HL-60 (cell line): ENCODE results near the gene TAAR8.
"Not testable (repeated sequence)": the region's sequence is repeated elsewhere in the genome, so short reads cannot be mapped to it uniquely, and the experiment has no call there.

Experiments used
- DNase-seq, 2 experiments: peaks; one replicate each; pipeline ENCODE4 v3.0.0-alpha.2; 2010 to 2020; ENCODE audit warnings: low read depth in 1 of 2, low spot score in 1 of 2
- H3K27ac ChIP-seq: fragments of 250-450 bp; sonication (Bioruptor Pico); replicated peaks from 2 replicates; pipeline ENCODE4 v1.5.1; 2020; ENCODE audit warnings: mild to moderate bottlenecking, moderate library complexity
- H3K27me3 ChIP-seq: fragments of 250-450 bp; sonication (Bioruptor Pico); 2 replicates; pipeline ENCODE4 v1.5.1; 2021; ENCODE audit warnings: mild to moderate bottlenecking, moderate library complexity; ENCODE audit not compliant: insufficient read depth, poor library complexity, severe bottlenecking
- H3K4me3 ChIP-seq: replicated peaks from 2 replicates; pipeline ENCODE4 v1.5.1; 2011; ENCODE audit warnings: mild to moderate bottlenecking, control low read depth, low read length; ENCODE audit not compliant: insufficient read depth
- GABPA ChIP-seq: IDR thresholded peaks from 2 replicates; pipeline ENCODE4 v1.6.1; 2012; ENCODE audit warnings: low read depth
- POLR2AphosphoS5 ChIP-seq: IDR thresholded peaks from 2 replicates; pipeline ENCODE4 v1.6.1; 2012; ENCODE audit warnings: low read depth
- SPI1 ChIP-seq: IDR thresholded peaks from 2 replicates; pipeline ENCODE4 v1.6.1; 2012; ENCODE audit warnings: low read depth, mild to moderate bottlenecking, borderline replicate concordance
- TF ChIP-seq, protein P1 (sequence below): IDR thresholded peaks from one replicate; pipeline ENCODE4 v1.5.1; 2011; ENCODE audit warnings: low read length, control low read depth, inconsistent platforms; ENCODE audit not compliant: insufficient read depth
- TF ChIP-seq, protein P2 (sequence below): IDR thresholded peaks from 2 replicates; pipeline ENCODE4 v1.6.1; 2012; ENCODE audit warnings: low read depth; ENCODE audit not compliant: insufficient replicate concordance

The TAAR8 gene

DNA sequence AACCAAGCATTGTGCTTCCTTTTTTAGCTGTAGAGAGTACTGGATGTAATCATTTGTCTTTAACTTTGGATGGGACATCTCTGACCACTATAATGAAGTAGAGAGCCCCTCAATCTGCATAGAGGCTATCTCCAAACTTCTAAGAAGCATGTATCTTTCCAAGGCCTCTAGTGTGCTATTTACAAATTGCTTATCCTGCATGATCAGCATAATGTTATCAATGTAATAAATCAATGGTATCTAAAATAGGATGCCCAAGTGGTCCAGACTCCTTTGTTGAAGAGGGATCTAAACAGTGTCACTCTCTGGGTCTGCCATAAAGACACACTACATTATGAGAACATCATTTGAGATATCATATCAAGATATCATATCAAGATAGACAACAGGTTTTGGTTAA lies 7.6 kb upstream of the TAAR8 start:
- H3K27ac ChIP-seq = no peak overlapping the region
- TF ChIP-seq, protein P1, sequence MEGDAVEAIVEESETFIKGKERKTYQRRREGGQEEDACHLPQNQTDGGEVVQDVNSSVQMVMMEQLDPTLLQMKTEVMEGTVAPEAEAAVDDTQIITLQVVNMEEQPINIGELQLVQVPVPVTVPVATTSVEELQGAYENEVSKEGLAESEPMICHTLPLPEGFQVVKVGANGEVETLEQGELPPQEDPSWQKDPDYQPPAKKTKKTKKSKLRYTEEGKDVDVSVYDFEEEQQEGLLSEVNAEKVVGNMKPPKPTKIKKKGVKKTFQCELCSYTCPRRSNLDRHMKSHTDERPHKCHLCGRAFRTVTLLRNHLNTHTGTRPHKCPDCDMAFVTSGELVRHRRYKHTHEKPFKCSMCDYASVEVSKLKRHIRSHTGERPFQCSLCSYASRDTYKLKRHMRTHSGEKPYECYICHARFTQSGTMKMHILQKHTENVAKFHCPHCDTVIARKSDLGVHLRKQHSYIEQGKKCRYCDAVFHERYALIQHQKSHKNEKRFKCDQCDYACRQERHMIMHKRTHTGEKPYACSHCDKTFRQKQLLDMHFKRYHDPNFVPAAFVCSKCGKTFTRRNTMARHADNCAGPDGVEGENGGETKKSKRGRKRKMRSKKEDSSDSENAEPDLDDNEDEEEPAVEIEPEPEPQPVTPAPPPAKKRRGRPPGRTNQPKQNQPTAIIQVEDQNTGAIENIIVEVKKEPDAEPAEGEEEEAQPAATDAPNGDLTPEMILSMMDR = no peak
- no peak for TF ChIP-seq GABPA
- no peak for TF ChIP-seq SPI1
- TF ChIP-seq POLR2AphosphoS5 = no peak
- TF ChIP-seq, protein P2, sequence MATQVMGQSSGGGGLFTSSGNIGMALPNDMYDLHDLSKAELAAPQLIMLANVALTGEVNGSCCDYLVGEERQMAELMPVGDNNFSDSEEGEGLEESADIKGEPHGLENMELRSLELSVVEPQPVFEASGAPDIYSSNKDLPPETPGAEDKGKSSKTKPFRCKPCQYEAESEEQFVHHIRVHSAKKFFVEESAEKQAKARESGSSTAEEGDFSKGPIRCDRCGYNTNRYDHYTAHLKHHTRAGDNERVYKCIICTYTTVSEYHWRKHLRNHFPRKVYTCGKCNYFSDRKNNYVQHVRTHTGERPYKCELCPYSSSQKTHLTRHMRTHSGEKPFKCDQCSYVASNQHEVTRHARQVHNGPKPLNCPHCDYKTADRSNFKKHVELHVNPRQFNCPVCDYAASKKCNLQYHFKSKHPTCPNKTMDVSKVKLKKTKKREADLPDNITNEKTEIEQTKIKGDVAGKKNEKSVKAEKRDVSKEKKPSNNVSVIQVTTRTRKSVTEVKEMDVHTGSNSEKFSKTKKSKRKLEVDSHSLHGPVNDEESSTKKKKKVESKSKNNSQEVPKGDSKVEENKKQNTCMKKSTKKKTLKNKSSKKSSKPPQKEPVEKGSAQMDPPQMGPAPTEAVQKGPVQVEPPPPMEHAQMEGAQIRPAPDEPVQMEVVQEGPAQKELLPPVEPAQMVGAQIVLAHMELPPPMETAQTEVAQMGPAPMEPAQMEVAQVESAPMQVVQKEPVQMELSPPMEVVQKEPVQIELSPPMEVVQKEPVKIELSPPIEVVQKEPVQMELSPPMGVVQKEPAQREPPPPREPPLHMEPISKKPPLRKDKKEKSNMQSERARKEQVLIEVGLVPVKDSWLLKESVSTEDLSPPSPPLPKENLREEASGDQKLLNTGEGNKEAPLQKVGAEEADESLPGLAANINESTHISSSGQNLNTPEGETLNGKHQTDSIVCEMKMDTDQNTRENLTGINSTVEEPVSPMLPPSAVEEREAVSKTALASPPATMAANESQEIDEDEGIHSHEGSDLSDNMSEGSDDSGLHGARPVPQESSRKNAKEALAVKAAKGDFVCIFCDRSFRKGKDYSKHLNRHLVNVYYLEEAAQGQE = no peak
- DNase-seq = no peak
- no peak overlapping the region for H3K4me3 ChIP-seq
- H3K27me3 ChIP-seq = no peaks in the 10 kb centered on the region

DNA sequence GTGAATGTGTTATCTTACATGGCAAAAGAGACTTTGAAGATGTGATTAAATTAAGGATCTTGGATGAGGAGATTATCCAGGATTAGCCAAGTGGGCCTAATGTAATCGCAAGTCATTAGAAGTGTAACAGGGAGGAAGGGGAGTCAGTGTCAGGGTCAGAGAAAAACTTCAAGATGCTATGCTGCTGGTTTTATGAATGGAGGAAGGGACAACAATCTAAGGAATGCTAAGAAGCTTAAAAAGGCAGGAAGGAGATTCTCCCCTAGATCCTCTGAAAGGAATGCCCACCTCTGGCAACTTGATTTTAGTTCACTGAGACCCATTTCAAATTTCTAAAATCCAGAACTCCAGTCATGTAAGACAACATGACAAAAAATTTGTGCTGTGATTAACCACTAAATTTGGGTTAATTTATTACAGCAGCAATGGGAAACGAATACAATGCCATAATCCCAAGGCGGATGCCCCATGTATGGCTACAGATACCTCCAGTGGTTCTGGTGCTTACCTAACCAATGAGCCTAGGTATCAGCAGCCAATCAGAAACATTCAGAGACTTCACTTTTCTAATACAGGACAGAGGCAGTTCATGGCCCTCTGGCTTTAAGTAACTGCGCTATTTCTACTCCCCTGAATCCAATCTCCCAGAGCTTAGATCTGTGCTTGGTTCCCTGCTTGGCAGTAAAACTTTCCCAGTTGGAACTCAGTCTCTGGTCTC lies 3.6 kb upstream of the TAAR8 start:
- DNase-seq = no peak
- no peak overlapping the region for H3K27ac ChIP-seq
- H3K27me3 ChIP-seq = no peaks in the 10 kb centered on the region
- no peak for TF ChIP-seq SPI1
- TF ChIP-seq, protein P1 = no peak
- TF ChIP-seq, protein P2 = no peak
- no peak for TF ChIP-seq POLR2AphosphoS5
- no peak for TF ChIP-seq GABPA
- H3K4me3 ChIP-seq = no peak overlapping the region

DNA sequence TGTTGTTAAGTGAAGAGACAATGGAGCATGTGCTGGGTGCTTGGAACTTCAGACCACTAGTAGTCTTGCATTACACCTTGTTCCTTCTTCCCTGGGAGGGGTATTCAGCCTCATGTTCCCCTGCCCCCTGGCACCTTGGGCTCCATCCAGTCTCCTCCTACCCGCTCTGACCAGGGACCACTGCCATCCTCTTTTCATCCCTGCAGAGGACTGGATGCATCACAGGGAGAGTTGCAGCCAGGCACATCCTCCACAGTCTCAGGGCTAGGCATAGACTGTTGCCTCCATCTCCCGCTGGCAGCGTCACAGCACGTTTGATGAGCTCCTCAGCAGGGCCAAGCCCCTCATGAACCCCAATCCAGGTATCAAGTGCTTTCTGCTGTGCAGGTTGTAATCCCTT lies 1.3 kb upstream of the TAAR8 start:
- no peak overlapping the region for H3K4me3 ChIP-seq
- DNase-seq = no peak
- no peak for TF ChIP-seq GABPA
- TF ChIP-seq POLR2AphosphoS5 = no peak
- TF ChIP-seq, protein P1 = no peak
- no peak for TF ChIP-seq SPI1
- TF ChIP-seq, protein P2 = no peak
- no peak overlapping the region for H3K27ac ChIP-seq
- no peaks in the 10 kb centered on the region for H3K27me3 ChIP-seq

DNA sequence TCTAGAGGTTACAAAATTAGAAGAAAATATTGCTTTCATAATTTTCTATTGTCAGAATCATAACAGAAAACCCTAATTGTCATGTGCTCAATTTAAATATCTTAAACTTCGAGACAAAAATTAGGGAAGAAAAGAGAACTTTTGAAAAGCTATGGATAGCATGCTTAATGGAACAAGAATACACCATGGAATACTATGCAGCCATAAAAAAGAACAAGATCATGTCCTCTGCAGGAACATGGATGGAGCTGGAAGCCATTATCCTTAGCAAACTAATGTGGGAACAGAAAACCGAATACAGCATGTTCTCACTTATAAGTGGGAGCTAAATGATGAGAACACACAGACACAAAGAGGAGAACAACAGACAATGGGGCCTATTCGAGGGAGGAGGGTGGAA lies 7.6 kb downstream of the TAAR8 start:
- not testable (repeated sequence) for H3K4me3 ChIP-seq, H3K27ac ChIP-seq, H3K27me3 ChIP-seq, DNase-seq
